ENCODE data around the gene ITGAE.

- no peak for TF ChIP-seq MAX (IDR thresholded peaks at IDR 0.05)
- no peak for TF ChIP-seq CTCF (IDR thresholded peaks at IDR 0.05)
Observed at GRCh38 chr17:3772764-3773163, 28.2 kb downstream of the ITGAE start.

Measured in A549 (cell line).